Measurements from ENCODE around the gene TBL3. TPM values are rescaled to one million over a fixed set of nuclear protein-coding genes. Genes with fewer than 3 reads are reported as not detected.

Gene TBL3
- total and polyA plus RNA-seq, 9 donors = 2.1 to 48.0 (median 31.0) TPM

- Histone ChIP-seq H3K27me3 (no peaks in the 10 kb centered on the region), H3K36me3 (no peaks in the 10 kb centered on the region), H3K27ac (no peak overlapping the region), H3K4me1 (ENCODE audit: insufficient read depth) (peaks cover 4% of the 10 kb centered on the region), H3K9me3 (no peaks in the 10 kb centered on the region), H3K4me3 (no peak overlapping the region)
- TF ChIP-seq EP300 (IDR thresholded peaks at IDR 0.05) (no peak), CTCF (IDR thresholded peaks at IDR 0.05) (no peak), POLR2A (IDR thresholded peaks at IDR 0.05) (no peak)
- no peak for DNase-seq
- 84 to 88% (median 84%) methylated on average over 34 to 38 of the region's 38 CpGs for WGBS, 3 donors
- intact Hi-C loops (cut with DNase I) = no loop called here
Observed at GRCh38 chr16:1946495-1947368, 25.1 kb upstream of the TBL3 start.

- no peak for DNase-seq
- Histone ChIP-seq H3K4me3 (no peak overlapping the region), H3K27me3 (no peaks in the 10 kb centered on the region), H3K9me3 (no peaks in the 10 kb centered on the region), H3K36me3 (no peaks in the 10 kb centered on the region), H3K27ac (no peak overlapping the region), H3K4me1 (ENCODE audit: insufficient read depth) (peaks cover 2% of the 10 kb centered on the region)
- TF ChIP-seq CTCF (IDR thresholded peaks at IDR 0.05) (no peak), EP300 (IDR thresholded peaks at IDR 0.05) (no peak), POLR2A (IDR thresholded peaks at IDR 0.05) (no peak)
- 79 to 90% (median 86%) methylated on average over 9 of the region's 9 CpGs for whole genome bisulfite sequencing, 3 donors
- intact Hi-C loops (cut with DNase I) = no loop called here
Observed at GRCh38 chr16:1947369-1947670, 24.5 kb upstream of the TBL3 start.

- H3K27ac ChIP-seq = no peak overlapping the region
- TF ChIP-seq EP300 (IDR thresholded peaks at IDR 0.05) (no peak), CTCF (IDR thresholded peaks at IDR 0.05) (no peak), POLR2A (IDR thresholded peaks at IDR 0.05) (no peak)
- no peak for DNase-seq
- H3K4me1 ChIP-seq (ENCODE audit: insufficient read depth) = no peaks in the 10 kb centered on the region
- H3K27me3 ChIP-seq = no peaks in the 10 kb centered on the region
- 81 to 88% (median 85%) methylated on average over 11 of the region's 11 CpGs for WGBS, 3 donors
- no peaks in the 10 kb centered on the region for H3K9me3 ChIP-seq
- intact Hi-C loops (cut with DNase I) = no loop called here
- no peaks in the 10 kb centered on the region for H3K36me3 ChIP-seq
- H3K4me3 ChIP-seq = no peak overlapping the region
Observed at GRCh38 chr16:1949507-1949906, 22.3 kb upstream of the TBL3 start.

- 54 to 68% (median 61%) methylated on average over 7 of the region's 7 CpGs for WGBS, 3 donors
Observed at GRCh38 chr16:1950047-1950446, 21.8 kb upstream of the TBL3 start.

More at GRCh38 chr16:1950047-1950446, 21.8 kb upstream of the TBL3 start:
- H3K27ac ChIP-seq = no peak overlapping the region
- no peak for DNase-seq
- no peaks in the 10 kb centered on the region for H3K4me1 ChIP-seq (ENCODE audit: insufficient read depth)
- H3K36me3 ChIP-seq = no peaks in the 10 kb centered on the region
- H3K4me3 ChIP-seq = no peak overlapping the region
- no peak for TF ChIP-seq CTCF (IDR thresholded peaks at IDR 0.05)
- TF ChIP-seq POLR2A (IDR thresholded peaks at IDR 0.05) = no peak
- TF ChIP-seq EP300 (IDR thresholded peaks at IDR 0.05) = no peak
- no peaks in the 10 kb centered on the region for H3K9me3 ChIP-seq
- no peaks in the 10 kb centered on the region for H3K27me3 ChIP-seq
- intact Hi-C loops (cut with DNase I) = no loop called here

Measured in ovary (tissue), 9 donors.